B cell (primary cell): ENCODE results near the gene TMEM115. TPM values are rescaled to one million over a fixed set of nuclear protein-coding genes. Genes with fewer than 3 reads are reported as not detected.

Experiments
- ATAC-seq: fragments of 200-7000 bp; cut with Tn5 transposase; one replicate; pipeline ENCODE4 v1.10.0; 2021; ENCODE audit warnings: low read depth, mild to moderate bottlenecking, moderate number of reproducible peaks, moderate library complexity
- CTCF ChIA-PET: fragments of 350-600 bp; sonication (Branson Sonifier 250); formaldehyde crosslinking; loops from one replicate; lab custom pipeline; 2021; ENCODE audit warnings: antibody characterized with exemption, inconsistent platforms; lab: Charles Lee
- POLR2A ChIA-PET: fragments of 350-600 bp; sonication (Branson Sonifier 250); formaldehyde crosslinking; loops from one replicate; lab custom pipeline; 2021; ENCODE audit warnings: antibody characterized with exemption; lab: Charles Lee
- DNase-seq: peaks from one replicate; pipeline ENCODE4 v3.0.0; 2013
- H2AFZ ChIP-seq: 2 replicates; pipeline ENCODE4 v1.6.1; 2012; ENCODE audit warnings: mild to moderate bottlenecking, low read depth, low read length; ENCODE audit not compliant: insufficient read depth, poor library complexity, severe bottlenecking
- H3K27ac ChIP-seq, 2 donors: 1 replicate in 1 of 2; 2 replicates in 1 of 2; pipeline ENCODE4 v1.5.1; 2012 to 2013; ENCODE audit warnings: low read length in 2 of 2, mild to moderate bottlenecking in 2 of 2, moderate library complexity in 1 of 2
- H3K27me3 ChIP-seq, 4 experiments: fragments of 200-600 bp in 1 of 4; sonication (generic) in 1 of 4; replicated peaks in 1 of 4; 1 replicate in 2 of 4; 2 replicates in 2 of 4; pipeline versions ENCODE4 v1.6.1 to v1.7.0; 2013 to 2016; ENCODE audit warnings: low read length in 3 of 4, mild to moderate bottlenecking in 2 of 4, mixed read lengths in 1 of 4, moderate library complexity in 1 of 4; ENCODE audit not compliant: insufficient read depth in 4 of 4, control insufficient read depth in 3 of 4; ENCODE audit errors: control extremely low read depth in 1 of 4
- H3K36me3 ChIP-seq, 2 experiments: replicated peaks in 1 of 2; 1 replicate in 1 of 2; 2 replicates in 1 of 2; pipeline versions ENCODE4 v1.6.1 to v1.7.1; 2013; ENCODE audit warnings: low read length in 1 of 2; ENCODE audit not compliant: insufficient read depth in 2 of 2, control insufficient read depth in 1 of 2; ENCODE audit errors: control extremely low read depth in 1 of 2, extremely low read depth in 1 of 2
- H3K4me1 ChIP-seq, 2 donors: fragments of 200-600 bp in 1 of 2; sonication (generic) in 1 of 2; 1 replicate in 1 of 2; 2 replicates in 1 of 2; pipeline versions ENCODE4 v1.5.1 to v1.6.1; 2013 to 2017; ENCODE audit warnings: low read length in 2 of 2; ENCODE audit not compliant: control insufficient read depth in 2 of 2, insufficient read depth in 2 of 2
- H3K4me2 ChIP-seq: replicated peaks from 2 replicates; pipeline ENCODE3; 2012; ENCODE audit warnings: mild to moderate bottlenecking, low read depth, low read length; ENCODE audit not compliant: poor library complexity, severe bottlenecking
- H3K4me3 ChIP-seq, 5 experiments: fragments of 200-600 bp in 1 of 5; sonication (generic) in 1 of 5; 1 replicate in 3 of 5; 2 replicates in 2 of 5; pipeline versions ENCODE4 v1.5.1 to v1.7.0; 2011 to 2016; ENCODE audit warnings: low read length in 4 of 5, mild to moderate bottlenecking in 4 of 5, low read depth in 2 of 5, control low read depth in 1 of 5, moderate library complexity in 1 of 5; ENCODE audit not compliant: insufficient read depth in 1 of 5; ENCODE audit errors: control extremely low read depth in 1 of 5, extremely low read depth in 1 of 5
- H3K79me2 ChIP-seq: fragments of 200-600 bp; sonication (generic); one replicate; pipeline ENCODE4 v1.6.0; 2016; ENCODE audit warnings: low read length; ENCODE audit not compliant: control insufficient read depth, insufficient read depth
- H3K9ac ChIP-seq: fragments of 200-600 bp; sonication (generic); 2 replicates; pipeline ENCODE4 v1.6.1; 2017; ENCODE audit warnings: mild to moderate bottlenecking, low read length, moderate library complexity
- H3K9me3 ChIP-seq, 3 donors: one replicate each; pipeline versions ENCODE4 v1.6.1 to v1.7.1; 2013; ENCODE audit warnings: low read length in 2 of 3; ENCODE audit not compliant: control insufficient read depth in 2 of 3, insufficient read depth in 1 of 3; ENCODE audit errors: control extremely low read depth in 1 of 3
- H4K20me1 ChIP-seq: 2 replicates; pipeline ENCODE4 v1.6.0; 2012; ENCODE audit warnings: mild to moderate bottlenecking, low read length; ENCODE audit not compliant: insufficient read depth, control insufficient read depth, poor library complexity, severe bottlenecking
- H3K27ac Mint-ChIP-seq: one replicate; pipeline ENCODE4 v1.8.0; 2021; ENCODE audit warnings: mixed read lengths
- H3K27me3 Mint-ChIP-seq: one replicate; pipeline ENCODE4 v1.8.0; 2021; ENCODE audit warnings: mixed read lengths
- H3K4me1 Mint-ChIP-seq: one replicate; pipeline ENCODE4 v1.8.0; 2021; ENCODE audit warnings: mixed read lengths
- H3K4me3 Mint-ChIP-seq: one replicate; pipeline ENCODE4 v1.8.0; 2021; ENCODE audit warnings: mixed read lengths
- H3K9me3 Mint-ChIP-seq: one replicate; pipeline ENCODE4 v1.8.0; 2022; ENCODE audit warnings: mixed read lengths; ENCODE audit not compliant: insufficient read depth
- CTCF ChIP-seq: fragments of 200-600 bp; IDR thresholded peaks from one replicate; pipeline ENCODE4 v1.8.0; 2022; ENCODE audit warnings: antibody characterized with exemption, mild to moderate bottlenecking
- EZH2 ChIP-seq: IDR thresholded peaks from 2 replicates; pipeline ENCODE4 v1.6.1; 2012; ENCODE audit warnings: borderline replicate concordance, low read depth, mild to moderate bottlenecking, moderate library complexity, low read length; ENCODE audit not compliant: insufficient read depth, poor library complexity, severe bottlenecking
- WGBS: methylation state at CpG from one replicate; pipeline ENCODE4 v1.1.5; 2013; ENCODE audit warnings: missing lambda C conversion rate; ENCODE audit not compliant: insufficient coverage; 5-methylcytosine and 5-hydroxymethylcytosine counted together
- intact Hi-C: fragments of 100-400 bp; cut with micrococcal nuclease; formaldehyde crosslinking; loops from one replicate; pipeline ENCODE4 v1.10.0; 2022
- polyA plus RNA-seq: library from polyadenylated mRNA; depleted of rRNA; stranded (reverse); fragments of >200 nt; gene quantifications from 2 replicates; pipeline ENCODE4 v1.2.3, GENCODE V29; 2012
- total RNA-seq, 2 donors: library from RNA; stranded (reverse); fragments of 120-200 nt in 1 of 2; gene quantifications; 1 replicate in 1 of 2; 2 replicates in 1 of 2; pipeline versions ENCODE4 v1.2.3 to v1.2.4, GENCODE V29; 2013 to 2022

The TMEM115 gene
- total and polyA plus RNA-seq, 2 donors (not counting 1 experiment from before 2014, with no cell fraction given): 19.8 to 27.2 TPM

- ChIA-PET POLR2A (no interaction called here), CTCF (no interaction called here)
- H3K36me3 ChIP-seq: no peaks in the 10 kb centered on the region
- H3K27ac ChIP-seq: no peak overlapping the region
- Mint-ChIP-seq H3K4me1 (no peaks in the 10 kb centered on the region), H3K27me3 (no peaks in the 10 kb centered on the region), H3K9me3 (no peaks in the 10 kb centered on the region), H3K4me3 (no peak overlapping the region), H3K27ac (no peak overlapping the region)
- no peak overlapping the region for H3K4me3 ChIP-seq
- H2AFZ ChIP-seq: no peak overlapping the region
- H4K20me1 ChIP-seq: no peaks in the 10 kb centered on the region
- intact Hi-C loops: no loop called here
- TF ChIP-seq EZH2 (no peak), CTCF (no peak)
- ATAC-seq (no peak), DNase-seq (no peak)
- H3K4me1 ChIP-seq: no peaks in the 10 kb centered on the region
- no peaks in the 10 kb centered on the region for H3K27me3 ChIP-seq
- H3K9ac ChIP-seq: no peak overlapping the region
- H3K4me2 ChIP-seq: no peak overlapping the region
- no peaks in the 10 kb centered on the region for H3K9me3 ChIP-seq
- WGBS: 94% methylated on average over 10 of the region's 10 CpGs
- no peaks in the 10 kb centered on the region for H3K79me2 ChIP-seq
Observed at GRCh38 chr3:50396502-50396901, 37.2 kb upstream of the TMEM115 start.

- Mint-ChIP-seq H3K9me3 (no peaks in the 10 kb centered on the region), H3K4me1 (no peaks in the 10 kb centered on the region), H3K27ac (no peak overlapping the region), H3K27me3 (no peaks in the 10 kb centered on the region), H3K4me3 (no peak overlapping the region)
- Histone ChIP-seq H3K9me3 (no peaks in the 10 kb centered on the region), H3K36me3 (no peaks in the 10 kb centered on the region), H4K20me1 (no peaks in the 10 kb centered on the region), H3K9ac (no peak overlapping the region), H3K4me1 (no peaks in the 10 kb centered on the region), H2AFZ (no peak overlapping the region), H3K4me3 (no peak overlapping the region), H3K27me3 (no peaks in the 10 kb centered on the region), H3K27ac (no peak overlapping the region), H3K4me2 (no peak overlapping the region), H3K79me2 (no peaks in the 10 kb centered on the region)
- DNase-seq (no peak), ATAC-seq (no peak)
- 78% methylated on average over 7 of the region's 10 CpGs for WGBS
- intact Hi-C loops: no loop called here
- TF ChIP-seq CTCF (no peak), EZH2 (no peak)
- CTCF ChIA-PET: no interaction called here
- POLR2A ChIA-PET: no interaction called here
Observed at GRCh38 chr3:50395070-50395860, 35.9 kb upstream of the TMEM115 start.
